Small intestine (tissue), 7 donors: ENCODE data around the gene LZTS2. TPM values are rescaled to one million over a fixed set of nuclear protein-coding genes. Genes with fewer than 3 reads are reported as not detected.
A peak's percentile ranks its signal among the peaks of the same experiment; 100 is the strongest.

ENCODE experiments used
- DNase-seq, 2 donors: peaks; one replicate each; pipeline versions ENCODE4 v3.0.0 to v3.0.0-alpha.2; 2013
- FAIRE-seq: peaks from 2 replicates; lab custom pipeline; 2012; peaks lifted over from hg19 to GRCh38; lab: Jason Lieb, UNC
- H3K27ac ChIP-seq, 3 donors: one replicate each; pipeline ENCODE4 v1.5.1; 2013; ENCODE audit warnings: low read length in 2 of 3, mild to moderate bottlenecking in 2 of 3, control low read depth in 1 of 3, inconsistent platforms in 1 of 3, low read depth in 1 of 3, moderate library complexity in 1 of 3
- H3K27me3 ChIP-seq, 3 donors: one replicate each; pipeline ENCODE4 v1.6.1; 2013; ENCODE audit warnings: low read length in 3 of 3, inconsistent platforms in 1 of 3; ENCODE audit not compliant: control insufficient read depth in 3 of 3, insufficient read depth in 3 of 3
- H3K36me3 ChIP-seq, 3 donors: one replicate each; pipeline ENCODE4 v1.6.1; 2013; ENCODE audit warnings: low read length in 3 of 3, inconsistent platforms in 1 of 3, low read depth in 1 of 3, mild to moderate bottlenecking in 1 of 3, moderate library complexity in 1 of 3; ENCODE audit not compliant: control insufficient read depth in 3 of 3, insufficient read depth in 2 of 3
- H3K4me1 ChIP-seq, 3 donors: one replicate each; pipeline ENCODE4 v1.6.1; 2013; ENCODE audit warnings: low read length in 2 of 3, inconsistent platforms in 1 of 3, low read depth in 1 of 3, mild to moderate bottlenecking in 1 of 3, moderate library complexity in 1 of 3; ENCODE audit not compliant: control insufficient read depth in 3 of 3, insufficient read depth in 2 of 3
- H3K4me3 ChIP-seq, 3 donors: one replicate each; pipeline ENCODE4 v1.5.1; 2013; ENCODE audit warnings: low read length in 3 of 3, control low read depth in 1 of 3, inconsistent platforms in 1 of 3, low read depth in 1 of 3, mild to moderate bottlenecking in 1 of 3, moderate library complexity in 1 of 3
- H3K9me3 ChIP-seq, 2 donors: one replicate each; pipeline ENCODE4 v1.6.1; 2013; ENCODE audit warnings: low read depth in 1 of 2, low read length in 1 of 2; ENCODE audit not compliant: control insufficient read depth in 2 of 2, insufficient read depth in 1 of 2
- WGBS, 3 donors: extraction: QIAGEN DNeasy Blood & Tissue Kit; methylation state at CpG; one replicate each; pipeline ENCODE4 v1.1.7; 2013; 5-methylcytosine and 5-hydroxymethylcytosine counted together
- polyA plus RNA-seq, 4 donors: library from polyadenylated mRNA; stranded (reverse) in 3 of 4; unstranded in 1 of 4; fragments of 200-250 nt in 3 of 4; fragments of 120-200 nt in 1 of 4; gene quantifications; one replicate each; pipeline versions ENCODE4 v1.2.1 to v1.2.3, GENCODE V29; 2013
- donor health status: healthy with polysubstance abuse.
- donor health status: control.
- donor health status: control.
- donor health status: Bipolar disorder and iron deficiency.
- donor health status: healthy.

The LZTS2 gene
- polyA plus RNA-seq, 4 donors = 13.6 to 59.6 (median 29.0) TPM

- H3K27me3 ChIP-seq = peaks cover 0 to 56% (median 21%) of the 10 kb centered on the region in 3 donors
Measured at GRCh38 chr10:101046332-101047238, 47.0 kb downstream of the LZTS2 start.

GRCh38 chr10:101047268-101047667, 47.7 kb downstream of the LZTS2 start:
- 25 to 42% (median 34%) methylated on average over 16 of the region's 16 CpGs for WGBS, 3 donors
- Histone ChIP-seq H3K36me3 (no peaks in the 10 kb centered on the region), H3K27ac (no peak overlapping the region), H3K4me3 (no peak overlapping the region), H3K4me1 (peaks cover 0 to 31% (median 2%) of the 10 kb centered on the region in 3 donors), H3K27me3 (peaks cover 0 to 56% (median 21%) of the 10 kb centered on the region in 3 donors), H3K9me3 (no peaks in the 10 kb centered on the region)
- DNase-seq (no peak), FAIRE-seq (no peak)

More at GRCh38 chr10:101046332-101047238, 47.0 kb downstream of the LZTS2 start:
- Histone ChIP-seq H3K36me3 (peaks cover 0 to 1% (median 0%) of the 10 kb centered on the region in 3 donors), H3K9me3 (no peaks in the 10 kb centered on the region), H3K4me3 (no peak overlapping the region), H3K27ac (no peak overlapping the region), H3K4me1 (peaks cover 0 to 38% (median 2%) of the 10 kb centered on the region in 3 donors)
- FAIRE-seq (no peak), DNase-seq (no peak)
- 23 to 39% (median 28%) methylated on average over 25 of the region's 25 CpGs for whole genome bisulfite sequencing, 3 donors

- no peak for FAIRE-seq
- no peaks in the 10 kb centered on the region for H3K9me3 ChIP-seq
- H3K4me1 ChIP-seq = peaks cover 0 to 25% (median 2%) of the 10 kb centered on the region in 3 donors
- no peak overlapping the region for H3K27ac ChIP-seq
- whole genome bisulfite sequencing, 3 donors = 10 to 16% (median 13%) methylated on average over 59 to 62 of the region's 62 CpGs
- DNase-seq = peak; percentile 57 to 68
- H3K36me3 ChIP-seq = no peaks in the 10 kb centered on the region
- H3K4me3 ChIP-seq = no peak overlapping the region
- H3K27me3 ChIP-seq = peaks cover 0 to 56% (median 21%) of the 10 kb centered on the region in 3 donors
Measured at GRCh38 chr10:101047961-101048892, 48.6 kb downstream of the LZTS2 start.

- Histone ChIP-seq H3K36me3 (no peaks in the 10 kb centered on the region), H3K4me1 (peaks cover 0 to 35% (median 0%) of the 10 kb centered on the region in 3 donors), H3K27me3 (peaks cover 0 to 53% (median 21%) of the 10 kb centered on the region in 3 donors), H3K27ac (no peak overlapping the region), H3K4me3 (peak overlapping the region in 2 of 3 donors; percentile 28 to 30), H3K9me3 (no peaks in the 10 kb centered on the region)
- no peak for FAIRE-seq
- WGBS, 3 donors = 9 to 12% (median 9%) methylated on average over 40 to 42 of the region's 42 CpGs
- DNase-seq = peak; percentile 62 to 90
Measured at GRCh38 chr10:101050208-101051069, 50.8 kb downstream of the LZTS2 start.

- WGBS, 3 donors = 89 to 91% (median 90%) methylated on average over 3 of the region's 3 CpGs
- FAIRE-seq = no peak
- Histone ChIP-seq H3K4me3 (no peak overlapping the region), H3K9me3 (no peaks in the 10 kb centered on the region), H3K36me3 (no peaks in the 10 kb centered on the region), H3K4me1 (peaks cover 0 to 45% (median 0%) of the 10 kb centered on the region in 3 donors), H3K27ac (no peak overlapping the region), H3K27me3 (peaks cover 0 to 39% (median 15%) of the 10 kb centered on the region in 3 donors)
- no peak for DNase-seq
Measured at GRCh38 chr10:101052285-101052684, 52.7 kb downstream of the LZTS2 start.

GRCh38 chr10:101053516-101053915, 53.9 kb downstream of the LZTS2 start:
- Histone ChIP-seq H3K27ac (no peak overlapping the region), H3K4me1 (peaks cover 0 to 37% (median 0%) of the 10 kb centered on the region in 3 donors), H3K36me3 (no peaks in the 10 kb centered on the region), H3K9me3 (no peaks in the 10 kb centered on the region), H3K27me3 (peaks cover 0 to 27% (median 10%) of the 10 kb centered on the region in 3 donors), H3K4me3 (no peak overlapping the region)
- no peak for FAIRE-seq
- no peak for DNase-seq

GRCh38 chr10:101054351-101054750, 54.7 kb downstream of the LZTS2 start:
- Histone ChIP-seq H3K27ac (peak overlapping the region in 2 of 3 donors; percentile 63 to 73), H3K4me3 (no peak overlapping the region), H3K36me3 (no peaks in the 10 kb centered on the region), H3K9me3 (no peaks in the 10 kb centered on the region), H3K4me1 (peaks cover 0 to 36% (median 0%) of the 10 kb centered on the region in 3 donors), H3K27me3 (peaks cover 0 to 18% (median 2%) of the 10 kb centered on the region in 3 donors)
- WGBS, 3 donors = 81 to 89% (median 85%) methylated on average over 1 of the region's 1 CpG
- DNase-seq = no peak
- FAIRE-seq = no peak
